Kidney (tissue), 14 donors: Measurements from ENCODE around the gene TRIAP1. TPM values are rescaled to one million over a fixed set of nuclear protein-coding genes. Genes with fewer than 3 reads are reported as not detected.

ENCODE experiments used
- DNase-seq, 5 donors: peaks; one replicate each; pipeline ENCODE4 v3.0.0-alpha.2; 2013 to 2020
- FAIRE-seq: peaks from 2 replicates; lab custom pipeline; 2012; peaks lifted over from hg19 to GRCh38; lab: Jason Lieb, UNC
- H3K27ac ChIP-seq, 2 donors: one replicate each; pipeline ENCODE4 v1.7.0; 2013; ENCODE audit warnings: low read depth in 2 of 2, low read length in 2 of 2, inconsistent platforms in 1 of 2
- H3K27me3 ChIP-seq: one replicate; pipeline ENCODE4 v1.7.1; 2013; ENCODE audit warnings: low read length, inconsistent platforms; ENCODE audit not compliant: control insufficient read depth, insufficient read depth
- H3K36me3 ChIP-seq, 3 donors: one replicate each; pipeline versions ENCODE4 v1.7.0 to v1.7.1; 2013; ENCODE audit warnings: low read length in 3 of 3, control low read depth in 1 of 3, inconsistent platforms in 1 of 3; ENCODE audit not compliant: insufficient read depth in 3 of 3, control insufficient read depth in 2 of 3
- H3K4me1 ChIP-seq, 3 donors: one replicate each; pipeline versions ENCODE4 v1.7.0 to v1.7.1; 2013; ENCODE audit warnings: low read length in 3 of 3, inconsistent platforms in 1 of 3, low read depth in 1 of 3; ENCODE audit not compliant: control insufficient read depth in 2 of 3, insufficient read depth in 2 of 3
- H3K4me3 ChIP-seq, 3 donors: one replicate each; pipeline versions ENCODE4 v1.7.0 to v1.8.1; 2013; ENCODE audit warnings: low read length in 3 of 3, control low read depth in 1 of 3, inconsistent platforms in 1 of 3
- H3K9ac ChIP-seq, 3 donors: one replicate each; pipeline versions ENCODE4 v1.7.0 to v1.7.1; 2013; ENCODE audit warnings: low read length in 3 of 3, control low read depth in 1 of 3, inconsistent platforms in 1 of 3
- H3K9me3 ChIP-seq, 3 donors: one replicate each; pipeline versions ENCODE4 v1.7.0 to v1.7.1; 2013; ENCODE audit warnings: low read length in 3 of 3, control low read depth in 1 of 3, inconsistent platforms in 1 of 3; ENCODE audit not compliant: control insufficient read depth in 2 of 3, insufficient read depth in 1 of 3
- intact Hi-C: fragments of 100-400 bp; cut with DNase I; formaldehyde crosslinking; loops from one replicate; pipeline ENCODE4 v1.11.1; 2022
- polyA plus RNA-seq: library from polyadenylated mRNA; stranded (reverse); fragments of 350-450 nt; fragmentation: Illumina TruSeq; extraction: RNeasy Lipid Tissue Mini Kit (QIAGEN cat#74804); gene quantifications from one replicate; pipeline ENCODE4 v1.2.3, GENCODE V29; 2014; ENCODE audit warnings: low read depth, low replicate concordance; ENCODE audit not compliant: insufficient read depth
- total RNA-seq: library from RNA; stranded (reverse); fragmentation: NEBNext Ultra II Directional; extraction: Animal tissue kit (Norgen Biotek cat#: 25700); gene quantifications from one replicate; pipeline ENCODE4 v1.2.1, GENCODE V29; 2021
- TF ChIP-seq, protein P1 (sequence below): IDR thresholded peaks from 3 replicates; pipeline ENCODE4 v1.5.1; 2012; ENCODE audit warnings: mild to moderate bottlenecking, moderate library complexity, borderline replicate concordance; ENCODE audit not compliant: insufficient read depth; ENCODE audit errors: extremely low read depth
- donor health status: control.
- donor health status: control.
- donor health status: control.
- donor health status: control.
- donor health status: control.
- donor health status: DM: yes; HTN: yes; CAD: no.
- donor health status: Normal renal cell carcinoma (clear cell type).

TRIAP1 gene
- total and polyA plus RNA-seq, 2 donors from 2014 or later = 15.6 to 28.2 TPM

GRCh38 chr12:120468325-120468820, 22.2 kb upstream of the TRIAP1 start:
- intact Hi-C loops = no loop called here
- peak overlapping the region; percentile 44 to 74 (median 61) for H3K9ac ChIP-seq
- peaks cover 15 to 18% (median 18%) of the 10 kb centered on the region in 3 donors for H3K36me3 ChIP-seq
- no peak for FAIRE-seq
- H3K27ac ChIP-seq = peak overlapping the region; percentile 82 to 90
- peak overlapping the region; percentile 69 to 79 (median 71) for H3K4me3 ChIP-seq
- DNase-seq = peak in 4 of 5 donors; percentile 50 to 78 (median 62)
- H3K9me3 ChIP-seq = no peaks in the 10 kb centered on the region
- TF ChIP-seq, protein P1, sequence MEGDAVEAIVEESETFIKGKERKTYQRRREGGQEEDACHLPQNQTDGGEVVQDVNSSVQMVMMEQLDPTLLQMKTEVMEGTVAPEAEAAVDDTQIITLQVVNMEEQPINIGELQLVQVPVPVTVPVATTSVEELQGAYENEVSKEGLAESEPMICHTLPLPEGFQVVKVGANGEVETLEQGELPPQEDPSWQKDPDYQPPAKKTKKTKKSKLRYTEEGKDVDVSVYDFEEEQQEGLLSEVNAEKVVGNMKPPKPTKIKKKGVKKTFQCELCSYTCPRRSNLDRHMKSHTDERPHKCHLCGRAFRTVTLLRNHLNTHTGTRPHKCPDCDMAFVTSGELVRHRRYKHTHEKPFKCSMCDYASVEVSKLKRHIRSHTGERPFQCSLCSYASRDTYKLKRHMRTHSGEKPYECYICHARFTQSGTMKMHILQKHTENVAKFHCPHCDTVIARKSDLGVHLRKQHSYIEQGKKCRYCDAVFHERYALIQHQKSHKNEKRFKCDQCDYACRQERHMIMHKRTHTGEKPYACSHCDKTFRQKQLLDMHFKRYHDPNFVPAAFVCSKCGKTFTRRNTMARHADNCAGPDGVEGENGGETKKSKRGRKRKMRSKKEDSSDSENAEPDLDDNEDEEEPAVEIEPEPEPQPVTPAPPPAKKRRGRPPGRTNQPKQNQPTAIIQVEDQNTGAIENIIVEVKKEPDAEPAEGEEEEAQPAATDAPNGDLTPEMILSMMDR = no peak
- peaks cover 0 to 5% (median 0%) of the 10 kb centered on the region in 3 donors for H3K4me1 ChIP-seq
- H3K27me3 ChIP-seq = no peaks in the 10 kb centered on the region

GRCh38 chr12:120467439-120467838, 21.3 kb upstream of the TRIAP1 start:
- DNase-seq (no peak), FAIRE-seq (no peak)
- Histone ChIP-seq H3K4me1 (peaks cover 0 to 5% (median 0%) of the 10 kb centered on the region in 3 donors), H3K27ac (no peak overlapping the region), H3K36me3 (peaks cover 23 to 25% (median 25%) of the 10 kb centered on the region in 3 donors), H3K9me3 (no peaks in the 10 kb centered on the region), H3K4me3 (no peak overlapping the region), H3K27me3 (no peaks in the 10 kb centered on the region), H3K9ac (no peak overlapping the region)
- TF ChIP-seq, protein P1 = no peak
- intact Hi-C loops = no loop called here

DNA sequence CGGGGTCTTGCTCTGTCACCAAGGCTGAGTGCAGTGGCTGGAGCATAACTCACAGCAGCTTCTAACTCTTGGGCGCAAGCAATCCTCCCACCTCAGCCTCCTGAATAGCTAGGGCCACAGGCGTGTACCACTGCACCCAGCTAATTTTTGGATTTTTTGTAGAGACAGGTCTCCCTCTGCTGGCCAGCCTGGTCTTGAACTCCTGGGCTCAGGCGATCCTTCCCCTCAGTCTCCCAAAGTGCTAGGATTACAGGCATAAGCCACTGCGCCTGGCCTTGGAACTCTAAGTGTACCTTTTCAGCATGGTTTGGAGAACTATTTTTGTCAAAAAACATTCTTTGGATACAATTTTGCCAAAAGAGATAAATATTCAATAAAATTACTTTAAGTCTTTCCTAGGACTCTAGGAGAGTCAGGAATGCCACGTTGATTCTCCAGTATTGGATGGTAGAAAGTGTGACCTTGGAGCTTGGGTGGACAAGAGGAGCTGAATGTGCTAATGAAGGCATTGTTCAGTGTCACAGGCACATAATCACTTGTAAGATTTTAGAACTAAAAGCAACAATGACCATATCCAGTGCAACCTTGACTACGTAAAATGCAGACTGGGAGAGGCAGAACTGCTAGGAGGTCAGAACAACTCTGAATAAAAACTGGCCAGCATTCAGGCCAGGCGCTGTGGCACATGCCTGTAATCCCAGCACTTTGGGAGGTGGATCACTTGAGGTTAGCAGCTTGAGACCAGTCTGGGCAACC, 20.6 kb upstream of the TRIAP1 start:
- FAIRE-seq = no peak
- Histone ChIP-seq H3K9ac (no peak overlapping the region), H3K9me3 (no peaks in the 10 kb centered on the region), H3K27ac (no peak overlapping the region), H3K4me1 (peaks cover 0 to 5% (median 0%) of the 10 kb centered on the region in 3 donors), H3K4me3 (no peak overlapping the region), H3K36me3 (peaks cover 29 to 31% (median 29%) of the 10 kb centered on the region in 3 donors), H3K27me3 (no peaks in the 10 kb centered on the region)
- TF ChIP-seq, protein P1 = peak; percentile 32
- DNase-seq = peak in 4 of 5 donors; percentile 54 to 61 (median 56)
- intact Hi-C loops = no loop called here
